Measurements from ENCODE around the gene LTA4H.
A peak's percentile ranks its signal among the peaks of the same experiment; 100 is the strongest.

LTA4H gene

GRCh38 chr12:96049101-96049500 is 13.7 kb upstream of the LTA4H start:
- DNase-seq (ENCODE audit: low spot score), result no peak
- no peaks in the 10 kb centered on the region for H3K27me3 Mint-ChIP-seq (ENCODE audit: low read depth)
- no peak overlapping the region for H3K27ac Mint-ChIP-seq
- H3K36me3 Mint-ChIP-seq (ENCODE audit: low read depth), result no peaks in the 10 kb centered on the region
- peaks cover 8% of the 10 kb centered on the region for H3K9me3 Mint-ChIP-seq
- H3K4me1 Mint-ChIP-seq (ENCODE audit: low read depth), result peaks cover 31% of the 10 kb centered on the region
- H3K4me3 Mint-ChIP-seq, result no peak overlapping the region

DNA sequence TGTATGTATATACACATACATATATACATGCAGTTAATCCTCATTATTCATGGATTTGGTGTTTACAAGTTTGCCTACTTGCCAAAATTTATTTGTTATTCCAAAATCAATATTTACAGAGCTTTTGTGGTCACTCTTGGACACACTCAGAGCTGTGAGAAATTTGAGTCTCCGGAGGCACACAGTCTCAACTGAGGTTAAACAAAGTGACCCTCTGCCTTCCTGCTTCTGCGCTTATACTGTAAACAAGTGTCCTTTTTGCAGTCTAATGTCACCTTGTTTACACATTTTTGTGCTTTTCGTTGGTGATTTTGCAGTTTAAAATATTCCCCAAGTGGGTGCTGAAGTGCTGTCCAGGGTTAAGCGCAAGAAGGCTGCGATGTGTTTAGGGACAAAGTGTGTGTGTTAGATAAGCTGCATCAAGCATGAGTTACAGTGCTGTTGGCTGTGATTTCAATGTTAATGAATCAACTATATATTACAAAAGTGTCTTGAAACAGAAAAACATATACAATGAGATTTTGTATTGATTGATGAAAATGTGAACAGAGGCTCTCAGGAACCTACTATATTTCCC is 13.1 kb upstream of the LTA4H start:
- DNase-seq (ENCODE audit: low spot score), result no peak
- Mint-ChIP-seq H3K36me3 (ENCODE audit: low read depth) (no peaks in the 10 kb centered on the region), H3K4me1 (ENCODE audit: low read depth) (peaks cover 32% of the 10 kb centered on the region), H3K27me3 (ENCODE audit: low read depth) (no peaks in the 10 kb centered on the region), H3K27ac (peak overlapping the region; percentile 86), H3K9me3 (peaks cover 4% of the 10 kb centered on the region), H3K4me3 (peak overlapping the region; percentile 75)

DNA sequence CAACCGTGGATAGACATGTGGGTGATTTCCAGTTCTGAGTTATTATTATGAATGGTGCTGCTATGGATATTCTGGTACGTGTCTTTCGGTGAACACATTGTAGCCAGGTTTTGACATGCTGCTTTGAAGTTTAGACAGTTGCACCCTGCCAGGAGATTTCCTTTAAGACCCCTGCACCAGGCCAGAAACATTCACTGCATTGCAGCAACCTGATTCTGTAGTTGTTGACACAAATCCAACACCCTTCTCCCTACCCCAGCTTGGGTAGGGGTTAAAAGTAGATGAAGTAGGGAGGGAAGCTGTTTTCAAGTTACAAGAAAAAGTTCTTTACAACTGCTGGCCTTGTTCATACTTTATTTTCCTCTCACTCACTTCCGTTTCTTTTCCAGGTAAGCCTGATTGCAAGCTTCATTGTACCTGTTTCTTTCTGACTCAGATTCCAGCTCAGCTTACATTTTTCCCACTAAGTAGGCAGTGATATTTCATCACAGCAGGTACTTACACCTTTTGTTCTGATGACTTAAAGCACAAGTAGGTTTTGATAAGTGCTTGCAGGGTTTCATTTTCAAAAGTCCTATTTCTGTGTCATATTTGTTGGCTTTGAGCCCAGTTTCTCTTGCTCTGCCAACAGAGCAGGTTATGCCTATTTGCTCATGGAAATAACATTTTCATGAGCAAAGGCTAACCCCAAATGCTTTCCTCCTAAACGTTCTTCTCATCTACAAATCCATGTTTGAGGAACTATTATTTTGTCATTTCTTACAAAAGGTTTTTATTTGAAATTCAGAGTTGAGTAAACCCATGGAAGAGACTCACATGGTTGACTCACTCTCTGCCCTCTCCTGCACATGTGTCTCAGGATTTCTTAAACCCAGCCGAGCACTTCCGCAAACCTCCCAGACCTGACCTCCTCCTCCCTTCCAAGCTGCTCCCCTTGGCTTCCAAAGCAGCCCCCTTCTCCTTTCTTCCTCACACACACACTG is 12.1 kb upstream of the LTA4H start:
- peak overlapping the region; percentile 86 for H3K27ac Mint-ChIP-seq
- DNase-seq (ENCODE audit: low spot score), result peak; percentile 20
- H3K27me3 Mint-ChIP-seq (ENCODE audit: low read depth), result no peaks in the 10 kb centered on the region
- peak overlapping the region; percentile 75 for H3K4me3 Mint-ChIP-seq
- H3K9me3 Mint-ChIP-seq, result peaks cover 4% of the 10 kb centered on the region
- no peaks in the 10 kb centered on the region for H3K36me3 Mint-ChIP-seq (ENCODE audit: low read depth)
- peaks cover 32% of the 10 kb centered on the region for H3K4me1 Mint-ChIP-seq (ENCODE audit: low read depth)

DNA sequence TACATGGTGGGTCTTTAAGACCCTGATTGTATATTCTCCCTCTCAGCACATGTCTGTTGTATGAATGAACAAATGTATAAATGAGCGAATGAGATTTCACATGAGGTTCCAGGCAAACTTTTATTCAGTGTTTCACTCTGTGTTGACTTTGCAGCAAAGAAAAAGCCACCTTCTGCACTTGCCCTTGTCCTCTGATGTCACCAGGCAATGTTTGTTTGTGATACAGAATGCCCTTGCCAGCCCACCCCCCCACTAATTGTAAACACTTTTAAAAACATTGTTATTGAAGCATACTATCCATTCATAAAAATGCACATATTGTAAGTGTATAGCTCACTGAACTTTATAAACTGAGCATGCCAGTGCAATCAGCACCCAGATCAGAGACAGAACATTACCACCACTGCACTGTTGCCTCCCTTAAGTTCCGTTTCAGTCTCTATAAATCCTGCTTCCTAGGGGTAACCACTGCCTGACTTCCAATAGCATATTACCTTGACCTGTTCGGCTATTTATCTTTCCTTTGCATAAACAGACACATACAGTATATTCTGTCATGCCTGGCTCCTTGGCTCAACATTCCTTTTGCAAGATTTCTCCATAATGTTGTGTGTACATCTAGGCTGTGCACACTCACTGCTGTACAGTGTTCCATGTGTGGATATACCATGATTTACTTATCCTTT is 11.3 kb upstream of the LTA4H start:
- Mint-ChIP-seq H3K9me3 (peaks cover 4% of the 10 kb centered on the region), H3K27ac (peak overlapping the region; percentile 86), H3K4me1 (ENCODE audit: low read depth) (peaks cover 32% of the 10 kb centered on the region), H3K36me3 (ENCODE audit: low read depth) (no peaks in the 10 kb centered on the region), H3K27me3 (ENCODE audit: low read depth) (no peaks in the 10 kb centered on the region), H3K4me3 (peak overlapping the region; percentile 75)
- DNase-seq (ENCODE audit: low spot score), result no peak

GRCh38 chr12:96045566-96045965 is 10.2 kb upstream of the LTA4H start:
- H3K27ac Mint-ChIP-seq, result no peak overlapping the region
- no peak overlapping the region for H3K4me3 Mint-ChIP-seq
- no peak for DNase-seq (ENCODE audit: low spot score)
- H3K4me1 Mint-ChIP-seq (ENCODE audit: low read depth), result peaks cover 38% of the 10 kb centered on the region
- H3K27me3 Mint-ChIP-seq (ENCODE audit: low read depth), result no peaks in the 10 kb centered on the region
- H3K36me3 Mint-ChIP-seq (ENCODE audit: low read depth), result no peaks in the 10 kb centered on the region
- H3K9me3 Mint-ChIP-seq, result peaks cover 4% of the 10 kb centered on the region

GRCh38 chr12:96044943-96045290 is 9.5 kb upstream of the LTA4H start:
- H3K4me3 Mint-ChIP-seq, result no peak overlapping the region
- no peak overlapping the region for H3K27ac Mint-ChIP-seq
- peaks cover 42% of the 10 kb centered on the region for H3K4me1 Mint-ChIP-seq (ENCODE audit: low read depth)

GRCh38 chr12:96044017-96044942 is 8.9 kb upstream of the LTA4H start:
- H3K36me3 Mint-ChIP-seq (ENCODE audit: low read depth), result no peaks in the 10 kb centered on the region

More at GRCh38 chr12:96044943-96045290, 9.5 kb upstream of the LTA4H start:
- no peak for DNase-seq (ENCODE audit: low spot score)
- Mint-ChIP-seq H3K27me3 (ENCODE audit: low read depth) (no peaks in the 10 kb centered on the region), H3K36me3 (ENCODE audit: low read depth) (no peaks in the 10 kb centered on the region), H3K9me3 (no peaks in the 10 kb centered on the region)

DNA sequence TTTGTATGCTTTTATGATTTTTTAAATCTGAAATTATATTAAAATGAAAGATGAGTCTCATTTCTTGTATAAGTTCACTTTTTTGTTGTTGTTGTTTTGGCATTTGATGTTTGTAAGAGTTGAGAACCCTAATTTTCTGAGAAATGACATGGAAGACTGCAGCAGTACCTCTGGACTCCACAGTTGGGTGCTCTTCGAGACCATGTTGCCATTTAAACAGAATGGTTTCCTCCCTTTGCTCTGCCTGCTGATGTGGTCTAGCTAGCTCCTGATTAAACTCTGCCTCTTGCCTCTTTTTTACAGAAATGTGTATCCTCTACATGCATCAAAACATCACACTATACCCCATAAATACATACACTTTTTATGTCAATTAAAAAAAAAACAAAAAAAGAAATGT is 5.8 kb upstream of the LTA4H start:
- Mint-ChIP-seq H3K4me1 (ENCODE audit: low read depth) (peaks cover 18% of the 10 kb centered on the region), H3K27ac (no peak overlapping the region), H3K27me3 (ENCODE audit: low read depth) (no peaks in the 10 kb centered on the region), H3K9me3 (no peaks in the 10 kb centered on the region), H3K36me3 (ENCODE audit: low read depth) (no peaks in the 10 kb centered on the region), H3K4me3 (no peak overlapping the region)
- no peak for DNase-seq (ENCODE audit: low spot score)

More at GRCh38 chr12:96044017-96044942, 8.9 kb upstream of the LTA4H start:
- DNase-seq (ENCODE audit: low spot score), result no peak
- peaks cover 43% of the 10 kb centered on the region for H3K4me1 Mint-ChIP-seq (ENCODE audit: low read depth)
- no peak overlapping the region for H3K27ac Mint-ChIP-seq
- H3K27me3 Mint-ChIP-seq (ENCODE audit: low read depth), result no peaks in the 10 kb centered on the region
- no peaks in the 10 kb centered on the region for H3K9me3 Mint-ChIP-seq
- no peak overlapping the region for H3K4me3 Mint-ChIP-seq

- Mint-ChIP-seq H3K4me1 (ENCODE audit: low read depth) (peaks cover 18% of the 10 kb centered on the region), H3K27ac (no peak overlapping the region), H3K4me3 (no peak overlapping the region), H3K9me3 (no peaks in the 10 kb centered on the region), H3K27me3 (ENCODE audit: low read depth) (no peaks in the 10 kb centered on the region), H3K36me3 (ENCODE audit: low read depth) (no peaks in the 10 kb centered on the region)
- DNase-seq (ENCODE audit: low spot score), result no peak
These were observed 5.1 kb upstream of the LTA4H start for GRCh38 chr12:96040305-96041133.

- Mint-ChIP-seq H3K9me3 (no peaks in the 10 kb centered on the region), H3K4me3 (no peak overlapping the region), H3K27me3 (ENCODE audit: low read depth) (no peaks in the 10 kb centered on the region), H3K4me1 (ENCODE audit: low read depth) (peaks cover 13% of the 10 kb centered on the region), H3K27ac (no peak overlapping the region), H3K36me3 (ENCODE audit: low read depth) (no peaks in the 10 kb centered on the region)
- no peak for DNase-seq (ENCODE audit: low spot score)
These were observed 4.1 kb upstream of the LTA4H start for GRCh38 chr12:96039516-96039915.

DNA sequence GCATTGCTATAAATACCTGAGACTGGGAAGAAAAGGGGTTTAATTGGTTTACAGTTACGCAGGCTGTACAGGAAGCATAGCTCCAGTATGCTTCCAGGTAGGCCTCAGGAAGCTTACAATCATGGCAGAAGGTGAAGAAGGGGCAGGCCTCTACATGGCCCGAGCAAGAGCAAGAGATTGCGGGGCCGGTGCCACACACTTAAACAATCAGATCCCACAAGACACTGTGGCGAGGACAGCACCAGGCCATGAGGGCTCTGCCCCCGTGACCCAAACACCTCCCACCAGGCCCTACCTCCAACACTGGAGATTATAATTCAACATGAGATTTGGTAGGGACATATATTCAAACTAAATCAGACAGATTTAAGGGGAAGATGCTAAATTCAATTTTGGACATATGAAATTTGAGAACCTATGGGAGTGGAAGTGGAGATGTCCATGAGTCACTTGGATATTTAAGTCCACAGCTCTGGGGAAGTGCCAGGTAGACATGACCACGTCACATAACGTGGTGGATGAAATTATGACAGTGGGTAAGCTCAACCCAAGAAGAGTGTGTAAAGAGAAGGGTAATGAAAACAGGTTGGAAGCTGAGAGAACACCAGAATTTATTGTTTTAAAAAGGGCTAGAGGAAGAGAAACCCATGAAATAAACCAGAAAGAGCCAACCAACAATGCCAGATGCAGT is 1.5 kb upstream of the LTA4H start:
- Mint-ChIP-seq H3K36me3 (ENCODE audit: low read depth) (no peaks in the 10 kb centered on the region), H3K4me1 (ENCODE audit: low read depth) (peaks cover 18% of the 10 kb centered on the region), H3K9me3 (no peaks in the 10 kb centered on the region), H3K27me3 (ENCODE audit: low read depth) (no peaks in the 10 kb centered on the region), H3K27ac (no peak overlapping the region), H3K4me3 (no peak overlapping the region)
- DNase-seq (ENCODE audit: low spot score), result no peak

DNA sequence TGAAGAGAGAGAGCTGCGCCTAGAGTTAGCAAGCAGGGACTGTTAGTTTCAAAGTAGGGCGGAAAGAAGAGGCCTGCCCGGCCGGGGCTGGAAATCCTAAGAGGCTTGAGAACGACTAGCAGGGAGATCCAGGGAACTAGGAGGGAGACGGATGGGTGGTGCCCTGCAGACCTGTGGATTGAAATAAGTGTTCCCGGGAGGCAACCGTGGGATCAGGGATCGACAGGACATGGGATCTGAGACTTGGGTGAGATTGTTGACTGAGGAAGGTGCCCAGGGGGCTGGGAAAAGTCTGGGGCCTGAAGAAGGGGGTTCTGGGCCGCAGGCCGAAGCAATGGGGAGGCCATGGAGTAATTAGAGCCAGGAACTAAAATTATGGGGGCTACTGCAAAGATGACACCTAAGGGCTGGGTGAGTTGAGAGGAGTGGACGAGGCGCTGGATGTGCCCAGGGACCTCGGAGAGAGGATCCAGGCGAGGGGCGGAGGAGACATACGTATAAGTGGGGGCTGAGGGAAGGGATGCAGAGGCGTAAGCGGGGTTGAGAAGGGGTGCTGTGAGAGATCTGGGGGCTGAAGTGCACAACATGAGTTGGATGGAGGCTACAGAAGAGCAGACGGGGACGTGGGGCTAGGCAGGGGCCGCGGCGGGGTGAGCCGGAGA is 635 bp downstream of the LTA4H start:
- no peaks in the 10 kb centered on the region for H3K9me3 Mint-ChIP-seq
- no peaks in the 10 kb centered on the region for H3K36me3 Mint-ChIP-seq (ENCODE audit: low read depth)
- no peak overlapping the region for H3K27ac Mint-ChIP-seq
- peaks cover 12% of the 10 kb centered on the region for H3K4me1 Mint-ChIP-seq (ENCODE audit: low read depth)
- H3K27me3 Mint-ChIP-seq (ENCODE audit: low read depth), result no peaks in the 10 kb centered on the region
- DNase-seq (ENCODE audit: low spot score), result no peak
- H3K4me3 Mint-ChIP-seq, result no peak overlapping the region
